HUES64 (cell line): ENCODE results near the gene LIPN. TPM values are rescaled to one million over a fixed set of nuclear protein-coding genes. Genes with fewer than 3 reads are reported as not detected.
"Not testable (repeated sequence)": the region's sequence is repeated elsewhere in the genome, so short reads cannot be mapped to it uniquely, and the experiment has no call there.

Experiments used
- H3K27ac ChIP-seq: 2 replicates; pipeline ENCODE4 v1.7.0; 2013; ENCODE audit warnings: low read depth, low read length, inconsistent platforms
- H3K27me3 ChIP-seq: 2 replicates; pipeline ENCODE4 v1.6.1; 2013; ENCODE audit warnings: mild to moderate bottlenecking, low read length; ENCODE audit not compliant: insufficient read depth
- H3K36me3 ChIP-seq: 2 replicates; pipeline ENCODE4 v1.6.1; 2013; ENCODE audit warnings: mild to moderate bottlenecking, low read length; ENCODE audit not compliant: insufficient read depth
- H3K4me1 ChIP-seq: 2 replicates; pipeline ENCODE4 v1.6.1; 2013; ENCODE audit warnings: mild to moderate bottlenecking, low read length, moderate library complexity; ENCODE audit not compliant: insufficient read depth
- H3K4me3 ChIP-seq: 2 replicates; pipeline ENCODE4 v1.5.1; 2013; ENCODE audit warnings: mild to moderate bottlenecking, low read length, moderate library complexity
- H3K9ac ChIP-seq: 2 replicates; pipeline ENCODE4 v1.6.1; 2013; ENCODE audit warnings: mild to moderate bottlenecking, low read depth, low read length
- H3K9me3 ChIP-seq: 2 replicates; pipeline ENCODE4 v1.6.1; 2013; ENCODE audit warnings: low read depth, low read length; ENCODE audit not compliant: insufficient read depth
- WGBS: fragments of 150-250, 120-280 bp; methylation state at CpG from one replicate; pipeline ENCODE4 v1.1.7; 2013; ENCODE audit warnings: missing lambda C conversion rate; 5-methylcytosine and 5-hydroxymethylcytosine counted together
- polyA plus RNA-seq, 2 experiments: library from polyadenylated mRNA; stranded (reverse); fragments of 50-300 nt; gene quantifications; one replicate each; pipeline ENCODE4 v1.2.3, GENCODE V29; 2013

The LIPN gene
- polyA plus RNA-seq (2013, experiment 1 of 2) = not detected
- polyA plus RNA-seq (2013, experiment 2 of 2) = not detected

GRCh38 chr10:88759366-88760101 is at the start of gene LIPN:
Gene LIPN (plus strand): TSS chr10:88760020. CDS start chr10:88761406, 1,386 bp downstream.
- H3K4me3 ChIP-seq = no peak within 1 kb of the TSS
- peaks cover 9% of the 10 kb centered on the region for H3K4me1 ChIP-seq
- no peak within 1 kb of the TSS for H3K9ac ChIP-seq
- H3K27me3 ChIP-seq = no peaks in the 10 kb centered on the region
- H3K9me3 ChIP-seq = no peaks in the 10 kb centered on the region
- H3K27ac ChIP-seq = no peak within 1 kb of the TSS
- 93% methylated on average over 7 of the region's 7 CpGs for WGBS
- H3K36me3 ChIP-seq = no peaks in the 10 kb centered on the region

- Histone ChIP-seq H3K9me3 (no peaks in the 10 kb centered on the region), H3K4me3 (no peak overlapping the region), H3K27ac (no peak overlapping the region), H3K9ac (no peak overlapping the region), H3K4me1 (no peaks in the 10 kb centered on the region; the same call in 1 of the 2 replicates), H3K27me3 (peaks cover 20% of the 10 kb centered on the region; the same call in 1 of the 2 replicates), H3K36me3 (no peaks in the 10 kb centered on the region)
- no CpG with 5 or more reads among the region's 1 CpG for WGBS
These were observed 44.3 kb upstream of the LIPN start for GRCh38 chr10:88715517-88715916.

GRCh38 chr10:88721392-88721791 is 38.4 kb upstream of the LIPN start:
- Histone ChIP-seq H3K4me1 (no peaks in the 10 kb centered on the region), H3K9me3 (no peaks in the 10 kb centered on the region), H3K36me3 (no peaks in the 10 kb centered on the region), H3K9ac (no peak overlapping the region), H3K4me3 (no peak overlapping the region), H3K27ac (no peak overlapping the region), H3K27me3 (peaks cover 18% of the 10 kb centered on the region; the same call in 1 of the 2 replicates)
- WGBS = 92% methylated on average over 4 of the region's 4 CpGs

GRCh38 chr10:88725798-88726197 is 34.0 kb upstream of the LIPN start:
- Histone ChIP-seq H3K27ac (no peak overlapping the region), H3K36me3 (no peaks in the 10 kb centered on the region), H3K27me3 (peaks cover 16% of the 10 kb centered on the region; the same call in 1 of the 2 replicates), H3K4me1 (no peaks in the 10 kb centered on the region), H3K9ac (no peak overlapping the region), H3K4me3 (no peak overlapping the region), H3K9me3 (no peaks in the 10 kb centered on the region)
- WGBS = 86% methylated on average over 1 of the region's 1 CpG

GRCh38 chr10:88728107-88728763 is 31.6 kb upstream of the LIPN start:
- H3K9ac ChIP-seq = no peak overlapping the region
- H3K27me3 ChIP-seq = peaks cover 16% of the 10 kb centered on the region; the same call in 1 of the 2 replicates
- 81% methylated on average over 30 of the region's 30 CpGs for WGBS
- no peaks in the 10 kb centered on the region for H3K36me3 ChIP-seq
- peaks cover 4% of the 10 kb centered on the region; the same call in 1 of the 2 replicates for H3K4me1 ChIP-seq
- H3K4me3 ChIP-seq = no peak overlapping the region
- H3K9me3 ChIP-seq = no peaks in the 10 kb centered on the region
- H3K27ac ChIP-seq = no peak overlapping the region

- peaks cover 10% of the 10 kb centered on the region for H3K27me3 ChIP-seq
- H3K9ac ChIP-seq = no peak overlapping the region
- WGBS = 97% methylated on average over 3 of the region's 4 CpGs
- no peak overlapping the region for H3K4me3 ChIP-seq
- H3K36me3 ChIP-seq = no peaks in the 10 kb centered on the region
- H3K4me1 ChIP-seq = peaks cover 4% of the 10 kb centered on the region; the same call in 1 of the 2 replicates
- H3K9me3 ChIP-seq = no peaks in the 10 kb centered on the region
- H3K27ac ChIP-seq = no peak overlapping the region
These were observed 29.0 kb upstream of the LIPN start for GRCh38 chr10:88730864-88731263.

GRCh38 chr10:88731296-88731695 is 28.5 kb upstream of the LIPN start:
- Histone ChIP-seq H3K9ac (no peak overlapping the region), H3K27ac (no peak overlapping the region), H3K36me3 (no peaks in the 10 kb centered on the region), H3K27me3 (peaks cover 10% of the 10 kb centered on the region), H3K4me1 (peaks cover 4% of the 10 kb centered on the region; the same call in 1 of the 2 replicates), H3K9me3 (no peaks in the 10 kb centered on the region), H3K4me3 (no peak overlapping the region)
- 72% methylated on average over 6 of the region's 6 CpGs for WGBS

GRCh38 chr10:88733215-88733614 is 26.6 kb upstream of the LIPN start:
- H3K27me3 ChIP-seq = no peaks in the 10 kb centered on the region; the same call in none of the 2 replicates
- peaks cover 4% of the 10 kb centered on the region; the same call in 1 of the 2 replicates for H3K4me1 ChIP-seq
- H3K4me3 ChIP-seq = no peak overlapping the region
- H3K9ac ChIP-seq = no peak overlapping the region
- no peaks in the 10 kb centered on the region for H3K9me3 ChIP-seq
- no peaks in the 10 kb centered on the region for H3K36me3 ChIP-seq
- WGBS = 95% methylated on average over 2 of the region's 2 CpGs
- no peak overlapping the region for H3K27ac ChIP-seq

GRCh38 chr10:88735661-88736060 is 24.2 kb upstream of the LIPN start:
- H3K4me1 ChIP-seq = peaks cover 4% of the 10 kb centered on the region; the same call in 1 of the 2 replicates
- 69% methylated on average over 1 of the region's 1 CpG for WGBS
- no peaks in the 10 kb centered on the region for H3K36me3 ChIP-seq
- no peak overlapping the region for H3K9ac ChIP-seq
- H3K4me3 ChIP-seq = no peak overlapping the region
- peaks cover 3% of the 10 kb centered on the region for H3K27me3 ChIP-seq
- no peak overlapping the region for H3K27ac ChIP-seq
- H3K9me3 ChIP-seq = no peaks in the 10 kb centered on the region

GRCh38 chr10:88741921-88742320 is 17.9 kb upstream of the LIPN start:
- H3K9me3 ChIP-seq, H3K9ac ChIP-seq, H3K4me3 ChIP-seq, H3K27me3 ChIP-seq, H3K4me1 ChIP-seq, H3K36me3 ChIP-seq, H3K27ac ChIP-seq: not testable (repeated sequence)
- WGBS = 81% methylated on average over 4 of the region's 5 CpGs

GRCh38 chr10:88742448-88742847 is 17.4 kb upstream of the LIPN start:
- no CpG with 5 or more reads among the region's 1 CpG for WGBS
- Histone ChIP-seq H3K36me3 (no peaks in the 10 kb centered on the region), H3K4me1 (no peaks in the 10 kb centered on the region), H3K4me3 (no peak overlapping the region), H3K9ac (no peak overlapping the region), H3K27me3 (peaks cover 3% of the 10 kb centered on the region), H3K9me3 (no peaks in the 10 kb centered on the region), H3K27ac (no peak overlapping the region)
